ENCODE results near the gene STK24. TPM values are rescaled to one million over a fixed set of nuclear protein-coding genes. Genes with fewer than 3 reads are reported as not detected.

STK24 gene
- total and polyA plus RNA-seq, 2 of the 4 experiments (the other 2 are of a cell fraction) = 29.2 to 43.4 TPM

DNA sequence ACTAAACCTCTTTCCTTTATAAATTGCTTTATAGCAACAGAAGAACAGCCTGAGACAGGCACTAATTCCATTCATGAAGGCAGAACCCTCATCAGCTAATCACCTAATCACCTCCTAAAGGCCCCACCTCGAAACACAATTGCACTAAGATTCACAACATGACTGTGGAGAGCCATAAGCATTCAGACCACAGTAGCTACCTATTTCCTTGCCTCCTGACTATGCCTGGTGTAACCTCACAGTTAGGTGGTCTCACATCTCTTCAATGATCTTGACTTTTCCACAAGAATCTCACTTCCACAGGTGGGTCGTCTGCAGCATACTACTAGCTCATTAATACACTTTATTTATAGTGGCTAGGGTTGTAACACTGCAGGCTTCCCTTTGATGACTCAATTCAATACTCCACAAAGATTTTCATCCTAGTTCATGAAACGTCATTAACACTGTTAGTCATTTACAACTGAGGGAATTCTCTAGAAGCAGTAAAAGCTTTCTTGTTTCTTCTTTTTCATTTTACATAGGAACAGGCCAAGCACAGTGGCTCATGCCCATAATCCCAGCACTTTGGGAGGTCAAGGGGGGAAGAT, 27.1 kb downstream of the STK24 start:
- dilution Hi-C loops (cut with HindIII; ENCODE audit: low sequenced_read_pairs, unreplicated experiment) (no loop called here), in situ Hi-C loops (cut with MboI; ENCODE audit: low sequenced_read_pairs) (no loop called here), intact Hi-C loops (cut with micrococcal nuclease) (loop anchor here (2.0 kb wide), 1 partner anchor 41 kb away; no protein-coding TSS in a partner anchor)
- Histone ChIP-seq H4K91ac (ENCODE audit: insufficient read depth, low read depth, low read length) (peak overlapping the region; percentile 68), H3K9me3 (ENCODE audit: control insufficient read depth, insufficient read depth, low read length) (peaks cover 10% of the 10 kb centered on the region), H3K4me1 (ENCODE audit: control insufficient read depth, insufficient read depth, low read length) (peaks cover 20% of the 10 kb centered on the region), H3K18ac (ENCODE audit: low read depth, low read length) (peak overlapping the region; percentile 78), H4K8ac (ENCODE audit: low read depth in 2 of 2, low read length in 2 of 2) (peak overlapping the region; percentile 0 to 62; a peak in 2 of 4 replicates), H3K23ac (ENCODE audit: low read depth, low read length) (peak overlapping the region; percentile 66; the same call in 1 of the 2 replicates), H3K79me1 (ENCODE audit: low read depth in 1 of 2, low read length in 2 of 2) (peaks cover 30 to 77% of the 10 kb centered on the region in 2 experiments), H2BK20ac (ENCODE audit: low read depth, low read length) (peak overlapping the region; percentile 79), H4K20me1 (ENCODE audit: insufficient read depth, low read length) (peaks cover 48% of the 10 kb centered on the region), H4K5ac (ENCODE audit: low read depth, low read length) (peak overlapping the region; percentile 10; the same call in 1 of the 2 replicates), H3K56ac (ENCODE audit: extremely low read depth, insufficient read depth, low read length) (no peak overlapping the region; the same call in 1 of the 2 replicates), H3K4ac (ENCODE audit: low read depth, low read length) (peak overlapping the region; percentile 89), H3K27ac (ENCODE audit: insufficient read depth, low read length) (peak overlapping the region; percentile 75), H3K27me3 (ENCODE audit: control insufficient read depth, insufficient read depth, low read length) (no peaks in the 10 kb centered on the region), H2AFZ (replicated peaks; ENCODE audit: low read length, poor library complexity) (no peak overlapping the region), H3K14ac (replicated peaks; ENCODE audit: low read depth, low read length) (peak overlapping the region; percentile 67), H2BK5ac (ENCODE audit: low read depth, low read length, poor library complexity, severe bottlenecking) (peak overlapping the region; percentile 85), H3K4me3 (ENCODE audit: insufficient read depth, low read depth, low read length) (no peak overlapping the region), H2AK5ac (ENCODE audit: low read depth, low read length) (peak overlapping the region; percentile 97), H2AK9ac (replicated peaks; ENCODE audit: low read depth, low read length, poor library complexity) (peak overlapping the region; percentile 33), H3K9me1 (ENCODE audit: insufficient read depth, low read length) (peaks cover 33% of the 10 kb centered on the region), H2BK120ac (ENCODE audit: low read depth, low read length) (peak overlapping the region; percentile 75), H2BK15ac (ENCODE audit: low read depth, low read length) (peak overlapping the region; percentile 68; the same call in 2 of the 3 replicates), H3K36me3 (ENCODE audit: control insufficient read depth, insufficient read depth, low read length) (peaks cover 8% of the 10 kb centered on the region), H3K9ac (ENCODE audit: low read depth, low read length) (no peak overlapping the region), H3K4me2 (ENCODE audit: low read depth, low read length) (no peak overlapping the region)
- DNase-seq = peak; percentile 60
- 100% methylated on average over 1 of the region's 3 CpGs; no CpG with 5 or more reads in 1 of the 2 experiments for WGBS, 2 experiments (ENCODE audit: extremely low coverage in 2 of 2, insufficient read length in 1 of 2)
- TF ChIP-seq RCOR1 (IDR thresholded peaks at IDR 0.05; ENCODE audit: insufficient replicate concordance, low read length) (no peak), POLR2A (IDR thresholded peaks at IDR 0.05; ENCODE audit: low read depth, low read length) (no peak), FOS (IDR thresholded peaks at IDR 0.05; ENCODE audit: low read depth, low read length) (peak; percentile 27; the same call in 1 of the 2 replicates), NFE2L2 (IDR thresholded peaks at IDR 0.05; ENCODE audit: low read depth, low read length) (no peak)
- ChIA-PET CTCF (interaction anchor here (1.7 kb wide), 1 partner anchor 20 kb away, joined by 4 read pairs; no protein-coding TSS in a partner anchor), POLR2A (ENCODE audit: unreplicated experiment) (no interaction called here)
- no TSS peak for BruUV-seq (replicated peaks)
- no peak for ATAC-seq (ENCODE audit: low read depth)
